ENCODE data around the gene BPIFB4. TPM values are rescaled to one million over a fixed set of nuclear protein-coding genes. Genes with fewer than 3 reads are reported as not detected.

Gene BPIFB4
- total RNA-seq, 1 donor from 2014 or later: not detected

GRCh38 chr20:33110147-33110825 is 30.8 kb downstream of the BPIFB4 start:
- peaks cover 20% of the 10 kb centered on the region for H3K27me3 Mint-ChIP-seq (ENCODE audit: low read depth, unreplicated experiment)
- TF ChIP-seq, protein P1, sequence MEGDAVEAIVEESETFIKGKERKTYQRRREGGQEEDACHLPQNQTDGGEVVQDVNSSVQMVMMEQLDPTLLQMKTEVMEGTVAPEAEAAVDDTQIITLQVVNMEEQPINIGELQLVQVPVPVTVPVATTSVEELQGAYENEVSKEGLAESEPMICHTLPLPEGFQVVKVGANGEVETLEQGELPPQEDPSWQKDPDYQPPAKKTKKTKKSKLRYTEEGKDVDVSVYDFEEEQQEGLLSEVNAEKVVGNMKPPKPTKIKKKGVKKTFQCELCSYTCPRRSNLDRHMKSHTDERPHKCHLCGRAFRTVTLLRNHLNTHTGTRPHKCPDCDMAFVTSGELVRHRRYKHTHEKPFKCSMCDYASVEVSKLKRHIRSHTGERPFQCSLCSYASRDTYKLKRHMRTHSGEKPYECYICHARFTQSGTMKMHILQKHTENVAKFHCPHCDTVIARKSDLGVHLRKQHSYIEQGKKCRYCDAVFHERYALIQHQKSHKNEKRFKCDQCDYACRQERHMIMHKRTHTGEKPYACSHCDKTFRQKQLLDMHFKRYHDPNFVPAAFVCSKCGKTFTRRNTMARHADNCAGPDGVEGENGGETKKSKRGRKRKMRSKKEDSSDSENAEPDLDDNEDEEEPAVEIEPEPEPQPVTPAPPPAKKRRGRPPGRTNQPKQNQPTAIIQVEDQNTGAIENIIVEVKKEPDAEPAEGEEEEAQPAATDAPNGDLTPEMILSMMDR (IDR thresholded peaks at IDR 0.05; ENCODE audit: insufficient read depth, low read depth, low read length): no peak
- no peak for TF ChIP-seq EZH2 (IDR thresholded peaks at IDR 0.05; ENCODE audit: insufficient read depth, low read length)
- FAIRE-seq: no peak

DNA sequence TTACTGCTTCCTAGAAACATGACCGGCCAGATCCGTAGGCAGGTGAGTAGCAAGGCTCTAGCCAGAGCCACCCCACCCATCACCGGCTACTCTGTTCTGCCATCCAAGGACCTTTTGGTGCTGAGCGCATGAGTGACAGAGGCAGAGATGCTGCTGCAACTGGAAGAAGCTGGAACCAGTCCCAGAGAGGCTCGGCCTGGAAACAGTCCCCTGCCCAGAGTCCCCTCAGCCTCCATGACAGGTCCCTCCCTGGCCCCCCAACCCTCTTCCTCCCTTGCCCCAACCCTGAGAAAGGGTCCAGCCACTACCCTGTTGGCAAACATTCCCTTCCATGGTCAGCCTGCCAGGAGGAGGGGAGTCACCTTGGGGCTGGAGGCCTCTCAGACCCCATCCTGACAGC is 31.9 kb downstream of the BPIFB4 start:
- Mint-ChIP-seq H3K27ac (ENCODE audit: unreplicated experiment) (no peak overlapping the region), H3K4me3 (ENCODE audit: unreplicated experiment) (no peak overlapping the region), H3K9me3 (ENCODE audit: unreplicated experiment) (peaks cover 5% of the 10 kb centered on the region), H3K27me3 (ENCODE audit: low read depth, unreplicated experiment) (peaks cover 16% of the 10 kb centered on the region), H3K4me1 (ENCODE audit: low read depth, unreplicated experiment) (no peaks in the 10 kb centered on the region), H3K36me3 (ENCODE audit: low read depth, unreplicated experiment) (no peaks in the 10 kb centered on the region)
- Histone ChIP-seq H3K36me3 (ENCODE audit: insufficient read depth, low read length) (no peaks in the 10 kb centered on the region), H3K4me1 (ENCODE audit: insufficient read depth, low read length) (no peaks in the 10 kb centered on the region), H3K79me2 (ENCODE audit: insufficient read depth, low read length) (no peaks in the 10 kb centered on the region), H3K9me3 (ENCODE audit: insufficient read depth, low read depth, low read length) (no peaks in the 10 kb centered on the region), H3K27ac (ENCODE audit: low read depth, low read length) (no peak overlapping the region), H2AFZ (ENCODE audit: low read depth, low read length) (no peak overlapping the region), H4K20me1 (ENCODE audit: insufficient read depth, low read length) (no peaks in the 10 kb centered on the region), H3K4me2 (ENCODE audit: low read length) (no peak overlapping the region), H3K27me3 (ENCODE audit: insufficient read depth, low read length) (no peaks in the 10 kb centered on the region), H3K4me3 (ENCODE audit: insufficient read depth, low read depth, low read length) (no peak overlapping the region), H3K9ac (ENCODE audit: low read length) (no peak overlapping the region)
- DNase-seq (ENCODE audit: low read depth) (no peak), FAIRE-seq (no peak)
- TF ChIP-seq EZH2 (IDR thresholded peaks at IDR 0.05; ENCODE audit: insufficient read depth, low read length): no peak
- TF ChIP-seq, protein P1 (IDR thresholded peaks at IDR 0.05; ENCODE audit: insufficient read depth, low read depth, low read length): no peak

More at GRCh38 chr20:33110147-33110825, 30.8 kb downstream of the BPIFB4 start:
- H2AFZ ChIP-seq (ENCODE audit: low read depth, low read length): no peak overlapping the region
- H3K27me3 ChIP-seq (ENCODE audit: insufficient read depth, low read length): no peaks in the 10 kb centered on the region
- no peaks in the 10 kb centered on the region for H3K36me3 ChIP-seq (ENCODE audit: insufficient read depth, low read length)
- no peaks in the 10 kb centered on the region for H4K20me1 ChIP-seq (ENCODE audit: insufficient read depth, low read length)
- no peaks in the 10 kb centered on the region for H3K4me1 ChIP-seq (ENCODE audit: insufficient read depth, low read length)
- no peaks in the 10 kb centered on the region for H3K79me2 ChIP-seq (ENCODE audit: insufficient read depth, low read length)
- no peaks in the 10 kb centered on the region for H3K36me3 Mint-ChIP-seq (ENCODE audit: low read depth, unreplicated experiment)
- H3K9ac ChIP-seq (ENCODE audit: low read length): no peak overlapping the region
- H3K9me3 ChIP-seq (ENCODE audit: insufficient read depth, low read depth, low read length): no peaks in the 10 kb centered on the region
- no peak overlapping the region for H3K4me3 Mint-ChIP-seq (ENCODE audit: unreplicated experiment)
- H3K4me2 ChIP-seq (ENCODE audit: low read length): no peak overlapping the region
- H3K4me3 ChIP-seq (ENCODE audit: insufficient read depth, low read depth, low read length): no peak overlapping the region
- no peak overlapping the region for H3K27ac Mint-ChIP-seq (ENCODE audit: unreplicated experiment)
- DNase-seq (ENCODE audit: low read depth): no peak
- H3K27ac ChIP-seq (ENCODE audit: low read depth, low read length): no peak overlapping the region
- no peaks in the 10 kb centered on the region for H3K4me1 Mint-ChIP-seq (ENCODE audit: low read depth, unreplicated experiment)
- H3K9me3 Mint-ChIP-seq (ENCODE audit: unreplicated experiment): peaks cover 5% of the 10 kb centered on the region
